Osteocyte (in vitro differentiated cells): ENCODE data around the gene GPRC6A. TPM values are rescaled to one million over a fixed set of nuclear protein-coding genes. Genes with fewer than 3 reads are reported as not detected.

Experiments used
- DNase-seq: peaks from one replicate; pipeline ENCODE4 v3.0.0; 2021; ENCODE audit warnings: mixed read lengths; ENCODE audit not compliant: unreplicated experiment; ENCODE audit errors: extremely low spot score
- H3K27ac Mint-ChIP-seq: one replicate; pipeline ENCODE4 v1.8.0; 2021; ENCODE audit warnings: mild to moderate bottlenecking, mixed read lengths; ENCODE audit not compliant: unreplicated experiment
- H3K27me3 Mint-ChIP-seq: one replicate; pipeline ENCODE4 v1.8.0; 2021; ENCODE audit warnings: mixed read lengths; ENCODE audit not compliant: unreplicated experiment
- H3K36me3 Mint-ChIP-seq: one replicate; pipeline ENCODE4 v1.8.0; 2021; ENCODE audit warnings: mixed read lengths; ENCODE audit not compliant: unreplicated experiment
- H3K4me1 Mint-ChIP-seq: one replicate; pipeline ENCODE4 v1.8.0; 2021; ENCODE audit warnings: mixed read lengths; ENCODE audit not compliant: unreplicated experiment
- H3K4me3 Mint-ChIP-seq: one replicate; pipeline ENCODE4 v1.8.0; 2021; ENCODE audit warnings: mild to moderate bottlenecking, moderate library complexity, mixed read lengths; ENCODE audit not compliant: unreplicated experiment
- H3K9me3 Mint-ChIP-seq: one replicate; pipeline ENCODE4 v1.8.0; 2021; ENCODE audit warnings: mixed read lengths; ENCODE audit not compliant: unreplicated experiment
- CTCF ChIP-seq: fragments of 200-600 bp; sonication (generic); IDR thresholded peaks from 2 replicates; pipeline ENCODE4 v1.5.0; 2021; ENCODE audit warnings: antibody characterized with exemption, mild to moderate bottlenecking, moderate library complexity
- total RNA-seq: library from RNA; stranded (reverse); gene quantifications from 2 replicates; pipeline ENCODE4 v1.2.1, GENCODE V29; 2021

GPRC6A gene
- total RNA-seq, 1 donor from 2014 or later = not detected

- H3K27me3 Mint-ChIP-seq = peaks cover 11% of the 10 kb centered on the region
- peak; percentile 63 for TF ChIP-seq CTCF
- H3K9me3 Mint-ChIP-seq = no peaks in the 10 kb centered on the region
- DNase-seq = no peak
- no peak overlapping the region for H3K4me3 Mint-ChIP-seq
- H3K27ac Mint-ChIP-seq = no peak overlapping the region
- H3K4me1 Mint-ChIP-seq = no peaks in the 10 kb centered on the region
- H3K36me3 Mint-ChIP-seq = no peaks in the 10 kb centered on the region
Measured at GRCh38 chr6:116779573-116780164, 49.2 kb downstream of the GPRC6A start.

GRCh38 chr6:116773886-116774285 is 55.0 kb downstream of the GPRC6A start:
- peaks cover 3% of the 10 kb centered on the region for H3K4me1 Mint-ChIP-seq
- no peak overlapping the region for H3K4me3 Mint-ChIP-seq
- no peaks in the 10 kb centered on the region for H3K36me3 Mint-ChIP-seq
- peaks cover 26% of the 10 kb centered on the region for H3K27me3 Mint-ChIP-seq
- no peak for TF ChIP-seq CTCF
- H3K27ac Mint-ChIP-seq = no peak overlapping the region
- no peaks in the 10 kb centered on the region for H3K9me3 Mint-ChIP-seq
- DNase-seq = no peak

GRCh38 chr6:116772450-116772849 is 56.4 kb downstream of the GPRC6A start:
- Mint-ChIP-seq H3K9me3 (no peaks in the 10 kb centered on the region), H3K27ac (no peak overlapping the region), H3K4me3 (no peak overlapping the region), H3K36me3 (no peaks in the 10 kb centered on the region), H3K4me1 (peaks cover 3% of the 10 kb centered on the region), H3K27me3 (peaks cover 31% of the 10 kb centered on the region)
- no peak for DNase-seq
- no peak for TF ChIP-seq CTCF

GRCh38 chr6:116767715-116768114 is 61.2 kb downstream of the GPRC6A start:
- Mint-ChIP-seq H3K27me3 (peaks cover 67% of the 10 kb centered on the region), H3K36me3 (no peaks in the 10 kb centered on the region), H3K4me1 (peaks cover 8% of the 10 kb centered on the region), H3K4me3 (no peak overlapping the region), H3K9me3 (no peaks in the 10 kb centered on the region), H3K27ac (no peak overlapping the region)
- no peak for TF ChIP-seq CTCF
- DNase-seq = no peak

- Mint-ChIP-seq H3K27me3 (peaks cover 72% of the 10 kb centered on the region), H3K27ac (no peak overlapping the region), H3K4me3 (peak overlapping the region; percentile 78), H3K9me3 (no peaks in the 10 kb centered on the region), H3K36me3 (no peaks in the 10 kb centered on the region), H3K4me1 (peaks cover 8% of the 10 kb centered on the region)
- no peak for DNase-seq
- no peak for TF ChIP-seq CTCF
Measured at GRCh38 chr6:116766506-116767176, 62.2 kb downstream of the GPRC6A start.
